Neutrophil (primary cell): Measurements from ENCODE around the gene KANSL3.

Experiments
- H3K27ac ChIP-seq: fragments of 200-600 bp; sonication (generic); 2 replicates; pipeline ENCODE4 v1.5.1; 2016; ENCODE audit warnings: mild to moderate bottlenecking, moderate library complexity
- H3K27me3 ChIP-seq: fragments of 200-600 bp; sonication (generic); 2 replicates; pipeline ENCODE4 v1.6.0; 2016; ENCODE audit warnings: mild to moderate bottlenecking
- H3K36me3 ChIP-seq: fragments of 200-600 bp; sonication (generic); 2 replicates; pipeline ENCODE4 v1.5.1; 2017
- H3K4me1 ChIP-seq, 2 experiments: fragments of 200-600 bp in 1 of 2; sonication (generic) in 1 of 2; 1 replicate in 1 of 2; 2 replicates in 1 of 2; pipeline versions ENCODE4 v1.5.1 to v1.6.1; 2013 to 2016; ENCODE audit warnings: low read depth in 1 of 2, low read length in 1 of 2, mild to moderate bottlenecking in 1 of 2, moderate library complexity in 1 of 2; ENCODE audit not compliant: control insufficient read depth in 1 of 2, insufficient read depth in 1 of 2
- H3K4me3 ChIP-seq, 2 experiments: fragments of 200-600 bp in 1 of 2; sonication (generic) in 1 of 2; 1 replicate in 1 of 2; 2 replicates in 1 of 2; pipeline ENCODE4 v1.5.1; 2013 to 2016; ENCODE audit warnings: low read depth in 1 of 2, low read length in 1 of 2, mild to moderate bottlenecking in 1 of 2, moderate library complexity in 1 of 2
- H3K9me3 ChIP-seq: fragments of 200-600 bp; sonication (generic); 2 replicates; pipeline ENCODE4 v1.5.1; 2016
- CTCF ChIP-seq: fragments of 200-600 bp; sonication (generic); IDR thresholded peaks from 2 replicates; pipeline ENCODE4 v1.5.1; 2016; ENCODE audit warnings: antibody characterized with exemption

Gene KANSL3

DNA sequence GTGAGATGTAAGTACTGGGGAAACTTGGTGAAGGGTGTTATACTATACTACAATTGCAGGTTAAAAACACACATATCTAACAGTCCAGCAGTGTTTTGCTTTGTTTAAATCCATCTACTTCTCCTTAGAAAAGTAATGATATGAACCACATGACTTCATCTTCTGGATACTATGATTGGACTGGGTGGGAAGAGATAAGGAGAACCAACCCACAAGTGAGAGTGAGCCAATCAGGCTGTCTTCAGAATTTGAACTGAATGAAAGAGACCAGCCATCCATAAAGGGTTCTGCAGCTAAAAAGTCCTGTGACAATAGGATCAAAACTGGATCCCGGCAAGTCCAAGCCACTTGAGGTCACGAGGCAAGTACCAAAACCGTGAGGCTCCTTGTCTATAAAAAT, 46.6 kb downstream of the KANSL3 start:
- Histone ChIP-seq H3K4me1 (no peaks in the 10 kb centered on the region), H3K4me3 (no peak overlapping the region), H3K27me3 (no peaks in the 10 kb centered on the region), H3K36me3 (peaks cover 55% of the 10 kb centered on the region), H3K27ac (no peak overlapping the region), H3K9me3 (no peaks in the 10 kb centered on the region)
- TF ChIP-seq CTCF, result no peak

DNA sequence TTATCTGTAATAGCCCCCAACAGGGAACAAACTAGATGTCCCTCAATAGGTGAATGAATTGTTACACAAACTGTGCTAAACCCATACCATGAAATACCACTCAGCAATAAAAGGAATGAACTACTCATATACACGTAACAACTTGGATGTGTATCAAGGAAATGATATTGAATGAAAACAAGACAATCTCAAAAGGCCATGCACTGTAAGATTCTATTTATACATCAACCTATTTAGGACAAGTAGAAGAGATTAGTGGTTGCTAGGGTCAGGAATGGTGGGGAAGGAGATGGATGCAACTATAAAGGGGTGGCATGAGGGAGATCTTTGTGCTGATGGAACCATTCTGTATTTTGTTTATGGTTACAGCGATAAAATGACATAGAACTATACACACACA, 47.1 kb downstream of the KANSL3 start:
- Histone ChIP-seq H3K36me3 (peaks cover 50% of the 10 kb centered on the region), H3K4me3 (no peak overlapping the region), H3K9me3 (no peaks in the 10 kb centered on the region), H3K27ac (no peak overlapping the region), H3K27me3 (no peaks in the 10 kb centered on the region), H3K4me1 (no peaks in the 10 kb centered on the region)
- no peak for TF ChIP-seq CTCF

- no peaks in the 10 kb centered on the region for H3K9me3 ChIP-seq
- no peaks in the 10 kb centered on the region for H3K4me1 ChIP-seq
- H3K4me3 ChIP-seq, result no peak overlapping the region
- no peaks in the 10 kb centered on the region for H3K27me3 ChIP-seq
- no peak overlapping the region for H3K27ac ChIP-seq
- no peak for TF ChIP-seq CTCF
- H3K36me3 ChIP-seq, result peaks cover 30% of the 10 kb centered on the region
Observed at GRCh38 chr2:96587843-96588242, 50.3 kb downstream of the KANSL3 start.

DNA sequence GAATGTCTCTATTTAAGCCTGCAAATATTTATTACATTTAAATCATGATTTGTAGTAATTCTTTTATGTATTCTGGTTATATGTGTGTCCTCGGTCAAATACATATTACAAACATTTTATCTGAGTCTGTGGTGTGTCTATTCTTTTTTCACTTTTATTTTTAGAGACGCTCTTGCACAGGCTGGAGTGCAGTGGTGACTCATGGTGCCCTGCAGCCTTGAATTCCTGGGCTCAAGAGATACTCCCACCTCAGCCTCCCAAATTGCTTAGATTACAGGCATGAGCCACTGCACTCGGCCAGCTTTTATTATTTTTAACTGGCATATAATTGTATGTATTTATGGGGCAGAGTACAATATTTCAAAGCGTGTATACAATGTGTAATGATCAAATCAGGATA, 54.1 kb downstream of the KANSL3 start:
- no peak overlapping the region for H3K27ac ChIP-seq
- TF ChIP-seq CTCF, result no peak
- H3K4me1 ChIP-seq, result no peaks in the 10 kb centered on the region
- no peaks in the 10 kb centered on the region for H3K9me3 ChIP-seq
- H3K36me3 ChIP-seq, result peaks cover 10% of the 10 kb centered on the region
- H3K4me3 ChIP-seq, result no peak overlapping the region
- no peaks in the 10 kb centered on the region for H3K27me3 ChIP-seq

- H3K4me1 ChIP-seq, result no peaks in the 10 kb centered on the region
- no peak overlapping the region for H3K27ac ChIP-seq
- peaks cover 10% of the 10 kb centered on the region for H3K36me3 ChIP-seq
- H3K27me3 ChIP-seq, result no peaks in the 10 kb centered on the region
- no peaks in the 10 kb centered on the region for H3K9me3 ChIP-seq
- TF ChIP-seq CTCF, result no peak
- H3K4me3 ChIP-seq, result no peak overlapping the region
Observed at GRCh38 chr2:96580771-96581170, 57.3 kb downstream of the KANSL3 start.

DNA sequence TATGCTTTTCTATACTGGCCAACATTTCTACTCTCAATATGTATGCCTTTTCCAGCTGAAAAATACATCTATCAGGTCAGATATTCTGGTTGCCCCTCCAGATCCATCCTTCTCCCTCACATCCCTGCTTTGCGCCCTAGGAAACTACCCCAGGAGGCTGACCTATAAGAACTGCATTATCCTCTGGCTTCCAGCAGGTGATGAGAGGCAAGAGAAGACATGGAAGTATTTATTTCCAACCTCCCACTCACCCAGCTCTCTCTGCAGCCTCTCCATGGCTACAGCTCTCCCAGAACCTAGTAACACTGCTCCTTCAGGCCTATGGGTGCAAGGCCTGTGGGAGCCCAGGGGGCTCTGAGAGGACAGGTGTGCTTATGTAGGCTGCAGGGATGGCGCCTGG, 58.7 kb downstream of the KANSL3 start:
- H3K9me3 ChIP-seq, result no peaks in the 10 kb centered on the region
- TF ChIP-seq CTCF, result no peak
- H3K27me3 ChIP-seq, result no peaks in the 10 kb centered on the region
- H3K27ac ChIP-seq, result no peak overlapping the region
- no peak overlapping the region for H3K4me3 ChIP-seq
- H3K4me1 ChIP-seq, result no peaks in the 10 kb centered on the region
- H3K36me3 ChIP-seq, result peaks cover 10% of the 10 kb centered on the region
